Measurements from ENCODE around the gene NHEJ1. TPM values are rescaled to one million over a fixed set of nuclear protein-coding genes. Genes with fewer than 3 reads are reported as not detected.

NHEJ1 gene
- total and polyA plus RNA-seq, 2 of the 13 experiments (the other 11 are each of a cell fraction or from before 2014, with no cell fraction given) = 30.0 to 30.7 TPM

DNA sequence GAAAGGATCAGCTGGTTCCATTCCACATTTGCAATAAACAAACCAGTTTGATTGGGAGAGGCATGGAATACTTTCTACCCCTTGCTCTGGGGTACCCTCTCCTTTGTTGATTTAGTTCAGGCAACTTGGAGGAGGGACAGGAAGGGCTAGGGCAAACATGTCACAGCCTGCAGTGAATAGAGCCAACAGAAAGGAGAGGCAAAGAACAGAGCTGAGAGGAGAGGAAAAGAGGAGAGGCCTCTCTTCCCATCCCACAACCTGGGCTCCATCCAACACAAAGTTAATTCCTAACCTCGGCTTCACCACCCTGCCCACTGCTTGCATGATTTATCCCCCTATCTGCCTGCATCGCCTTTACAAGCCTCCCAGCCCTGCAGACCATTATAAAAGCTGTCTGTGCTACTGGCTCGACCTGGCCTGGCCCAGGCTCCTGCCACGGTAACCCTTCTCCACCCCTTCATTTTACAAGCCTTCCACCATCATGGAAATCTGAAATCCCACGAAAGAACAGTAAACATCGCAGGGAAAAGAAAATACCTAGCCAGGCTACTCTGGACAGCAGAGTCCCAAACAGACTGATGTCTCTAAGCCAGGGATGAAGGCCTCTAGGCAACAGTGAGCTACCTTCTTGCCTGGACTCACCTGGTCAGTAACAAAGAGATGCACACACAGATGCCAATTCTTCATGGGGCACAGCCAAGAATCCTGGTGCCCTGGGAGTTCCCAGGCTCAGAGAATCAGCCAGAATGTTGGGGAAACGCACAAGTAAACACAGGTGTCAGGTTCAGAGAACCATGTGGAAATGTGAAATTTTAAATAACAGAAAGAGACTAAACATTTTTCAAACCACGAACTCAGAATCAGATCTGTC, 43.6 kb downstream of the NHEJ1 start (continued):
- TF ChIP-seq, protein P1, sequence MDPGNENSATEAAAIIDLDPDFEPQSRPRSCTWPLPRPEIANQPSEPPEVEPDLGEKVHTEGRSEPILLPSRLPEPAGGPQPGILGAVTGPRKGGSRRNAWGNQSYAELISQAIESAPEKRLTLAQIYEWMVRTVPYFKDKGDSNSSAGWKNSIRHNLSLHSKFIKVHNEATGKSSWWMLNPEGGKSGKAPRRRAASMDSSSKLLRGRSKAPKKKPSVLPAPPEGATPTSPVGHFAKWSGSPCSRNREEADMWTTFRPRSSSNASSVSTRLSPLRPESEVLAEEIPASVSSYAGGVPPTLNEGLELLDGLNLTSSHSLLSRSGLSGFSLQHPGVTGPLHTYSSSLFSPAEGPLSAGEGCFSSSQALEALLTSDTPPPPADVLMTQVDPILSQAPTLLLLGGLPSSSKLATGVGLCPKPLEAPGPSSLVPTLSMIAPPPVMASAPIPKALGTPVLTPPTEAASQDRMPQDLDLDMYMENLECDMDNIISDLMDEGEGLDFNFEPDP (CRISPR knock-in tag; conservative IDR thresholded peaks at IDR 0.05) = 0 out of 2 replicates have a peak, but pooled peaks have one; percentile 64
- TF ChIP-seq ZNF326 (CRISPR knock-in tag; IDR thresholded peaks at IDR 0.05; ENCODE audit: borderline replicate concordance) (no peak), ZSCAN30 (CRISPR knock-in tag; IDR thresholded peaks at IDR 0.05) (no peak), RBM22 (optimal IDR thresholded peaks at IDR 0.05; ENCODE audit: low read length) (no peak), ZNF709 (CRISPR knock-in tag; IDR thresholded peaks at IDR 0.05) (no peak), PAX8 (CRISPR knock-in tag; IDR thresholded peaks at IDR 0.05; ENCODE audit: borderline replicate concordance) (no peak), XRCC5 (optimal IDR thresholded peaks at IDR 0.05; ENCODE audit: low read length) (peak; percentile 77), SALL1 (CRISPR knock-in tag; IDR thresholded peaks at IDR 0.05) (peak; percentile 47; the same call in 1 of the 2 replicates), STAT5B (CRISPR knock-in tag; IDR thresholded peaks at IDR 0.05) (no peak), NCOA2 (CRISPR knock-in tag; IDR thresholded peaks at IDR 0.05) (peak; percentile 83), ZNF292 (CRISPR knock-in tag; IDR thresholded peaks at IDR 0.05; ENCODE audit: borderline replicate concordance, low read depth) (peak; percentile 90), MED1 (CRISPR knock-in tag; IDR thresholded peaks at IDR 0.05) (peak; percentile 60; the same call in 1 of the 2 replicates), ZNF564 (CRISPR knock-in tag; IDR thresholded peaks at IDR 0.05) (no peak), MXI1 (IDR thresholded peaks at IDR 0.05; ENCODE audit: borderline replicate concordance, low read depth, low read length) (no peak), IRX3 (CRISPR knock-in tag; IDR thresholded peaks at IDR 0.05; ENCODE audit: borderline replicate concordance, low read depth) (no peak), ZNF546 (CRISPR knock-in tag; conservative IDR thresholded peaks at IDR 0.05) (no peak), ZNF20 (CRISPR knock-in tag; IDR thresholded peaks at IDR 0.05) (no peak), ZBTB7A (CRISPR knock-in tag; IDR thresholded peaks at IDR 0.05) (peak; percentile 30; the same call in 1 of the 2 replicates), ZNF556 (CRISPR knock-in tag; IDR thresholded peaks at IDR 0.05; ENCODE audit: borderline replicate concordance) (peak; percentile 52; the same call in 1 of the 2 replicates), ZFP41 (CRISPR knock-in tag; IDR thresholded peaks at IDR 0.05; ENCODE audit: borderline replicate concordance) (no peak), ZNF138 (CRISPR knock-in tag; IDR thresholded peaks at IDR 0.05; ENCODE audit: low read depth) (no peak), ZNF510 (CRISPR knock-in tag; IDR thresholded peaks at IDR 0.05; ENCODE audit: low read depth) (0 out of 2 replicates have a peak, but pooled peaks have one; percentile 11), MTA1 (CRISPR knock-in tag; IDR thresholded peaks at IDR 0.05; ENCODE audit: borderline replicate concordance) (no peak; the same call in 1 of the 2 replicates)
- TF ChIP-seq, protein P2, sequence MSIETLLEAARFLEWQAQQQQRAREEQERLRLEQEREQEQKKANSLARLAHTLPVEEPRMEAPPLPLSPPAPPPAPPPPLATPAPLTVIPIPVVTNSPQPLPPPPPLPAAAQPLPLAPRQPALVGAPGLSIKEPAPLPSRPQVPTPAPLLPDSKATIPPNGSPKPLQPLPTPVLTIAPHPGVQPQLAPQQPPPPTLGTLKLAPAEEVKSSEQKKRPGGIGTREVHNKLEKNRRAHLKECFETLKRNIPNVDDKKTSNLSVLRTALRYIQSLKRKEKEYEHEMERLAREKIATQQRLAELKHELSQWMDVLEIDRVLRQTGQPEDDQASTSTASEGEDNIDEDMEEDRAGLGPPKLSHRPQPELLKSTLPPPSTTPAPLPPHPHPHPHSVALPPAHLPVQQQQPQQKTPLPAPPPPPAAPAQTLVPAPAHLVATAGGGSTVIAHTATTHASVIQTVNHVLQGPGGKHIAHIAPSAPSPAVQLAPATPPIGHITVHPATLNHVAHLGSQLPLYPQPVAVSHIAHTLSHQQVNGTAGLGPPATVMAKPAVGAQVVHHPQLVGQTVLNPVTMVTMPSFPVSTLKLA (IDR thresholded peaks at IDR 0.05) = no peak
- TF ChIP-seq, protein P3, sequence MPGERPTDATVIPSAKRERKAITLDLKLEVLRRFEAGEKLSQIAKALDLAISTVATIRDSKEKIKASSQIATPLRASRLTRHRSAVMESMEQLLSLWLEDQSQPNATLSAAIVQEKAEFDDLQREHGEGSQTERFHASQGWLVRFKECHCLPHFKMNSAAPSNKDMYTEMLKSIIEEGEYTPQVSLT (CRISPR knock-in tag; IDR thresholded peaks at IDR 0.05; ENCODE audit: borderline replicate concordance, low read depth) = no peak
- TF ChIP-seq, protein P4, sequence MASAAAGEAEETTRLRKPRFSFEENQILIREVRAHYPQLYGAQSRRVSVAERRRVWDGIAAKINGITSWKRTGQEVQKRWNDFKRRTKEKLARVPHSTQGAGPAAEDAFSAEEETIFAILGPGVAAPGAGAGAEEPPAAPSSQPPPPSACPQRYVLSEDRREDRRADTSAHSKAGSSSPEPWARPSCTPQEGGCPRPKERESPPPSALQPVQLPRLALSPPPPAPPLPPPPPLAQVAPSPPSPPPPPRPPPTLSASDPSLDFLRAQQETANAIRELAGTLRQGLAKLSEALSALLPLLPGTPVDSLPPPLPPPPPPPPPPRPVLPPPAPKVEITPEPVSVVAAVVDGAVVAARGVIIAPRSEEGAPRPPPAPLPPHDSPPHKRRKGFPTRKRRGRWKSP (CRISPR knock-in tag; IDR thresholded peaks at IDR 0.05) = 0 out of 2 replicates have a peak, but pooled peaks have one; percentile 32

Data from HepG2 (cell line).